HEK293 (cell line): ENCODE measurements around the gene CDCP1.
A peak's percentile ranks its signal among the peaks of the same experiment; 100 is the strongest.

Experiments
- FEZF1 ChIP-seq: fragments of 450-650 bp; formaldehyde crosslinking; IDR thresholded peaks from 2 replicates; pipeline ENCODE4 v1.5.1; 2016; ENCODE audit warnings: missing biosample characterization, missing genetic modification characterization
- GLIS1 ChIP-seq: fragments of 450-650 bp; formaldehyde crosslinking; IDR thresholded peaks from 2 replicates; pipeline ENCODE4 v1.5.1; 2016; ENCODE audit warnings: missing biosample characterization, missing genetic modification characterization
- GLIS2 ChIP-seq: fragments of 450-650 bp; formaldehyde crosslinking; IDR thresholded peaks from 2 replicates; pipeline ENCODE4 v1.5.1; 2016; ENCODE audit warnings: missing biosample characterization, missing genetic modification characterization
- KLF7 ChIP-seq: fragments of 450-650 bp; formaldehyde crosslinking; IDR thresholded peaks from 2 replicates; pipeline ENCODE4 v1.5.1; 2016; ENCODE audit warnings: missing biosample characterization, missing genetic modification characterization, borderline replicate concordance
- MYNN ChIP-seq: fragments of 450-650 bp; formaldehyde crosslinking; IDR thresholded peaks from 2 replicates; pipeline ENCODE4 v1.5.1; 2016; ENCODE audit warnings: missing biosample characterization, missing genetic modification characterization, borderline replicate concordance
- OVOL3 ChIP-seq: fragments of 450-650 bp; formaldehyde crosslinking; IDR thresholded peaks from 2 replicates; pipeline ENCODE4 v1.5.1; 2016; ENCODE audit warnings: missing biosample characterization, missing genetic modification characterization
- RBAK ChIP-seq: fragments of 450-650 bp; formaldehyde crosslinking; IDR thresholded peaks from 2 replicates; pipeline ENCODE4 v1.5.1; 2016; ENCODE audit warnings: missing biosample characterization, missing genetic modification characterization
- SALL2 ChIP-seq: fragments of 450-650 bp; formaldehyde crosslinking; IDR thresholded peaks from 2 replicates; pipeline ENCODE4 v1.5.0; 2017; ENCODE audit warnings: missing biosample characterization, mild to moderate bottlenecking, missing genetic modification characterization, borderline replicate concordance
- SETDB1 ChIP-seq: IDR thresholded peaks from one replicate; pipeline ENCODE4 v1.6.1; 2017; ENCODE audit warnings: mild to moderate bottlenecking, low read length, moderate library complexity, mixed read lengths; ENCODE audit not compliant: insufficient read length
- ZNF132 ChIP-seq: fragments of 450-650 bp; formaldehyde crosslinking; IDR thresholded peaks from 2 replicates; pipeline ENCODE4 v1.5.1; 2017; ENCODE audit warnings: missing biosample characterization, missing genetic modification characterization, borderline replicate concordance
- ZNF16 ChIP-seq: fragments of 450-650 bp; formaldehyde crosslinking; IDR thresholded peaks from 2 replicates; pipeline ENCODE4 v1.5.1; 2016; ENCODE audit warnings: low read depth, missing biosample characterization, missing genetic modification characterization
- ZNF223 ChIP-seq: fragments of 450-650 bp; formaldehyde crosslinking; IDR thresholded peaks from 2 replicates; pipeline ENCODE4 v1.5.1; 2016; ENCODE audit warnings: missing biosample characterization, missing genetic modification characterization
- ZNF248 ChIP-seq: fragments of 450-650 bp; formaldehyde crosslinking; IDR thresholded peaks from 2 replicates; pipeline ENCODE4 v1.5.1; 2017; ENCODE audit warnings: missing biosample characterization, missing genetic modification characterization
- ZNF302 ChIP-seq: fragments of 450-650 bp; formaldehyde crosslinking; IDR thresholded peaks from 2 replicates; pipeline ENCODE4 v1.5.1; 2016; ENCODE audit warnings: missing biosample characterization, missing genetic modification characterization, low read depth
- ZNF335 ChIP-seq: fragments of 450-650 bp; formaldehyde crosslinking; conservative IDR thresholded peaks from 2 replicates; pipeline ENCODE4 v1.5.1; 2016; ENCODE audit warnings: missing biosample characterization, missing genetic modification characterization
- ZNF341 ChIP-seq: fragments of 450-650 bp; formaldehyde crosslinking; IDR thresholded peaks from 2 replicates; pipeline ENCODE4; 2016; ENCODE audit warnings: low read depth, missing biosample characterization, missing genetic modification characterization
- ZNF366 ChIP-seq: fragments of 450-650 bp; formaldehyde crosslinking; conservative IDR thresholded peaks from 2 replicates; pipeline ENCODE4 v1.5.1; 2016; ENCODE audit warnings: missing biosample characterization, missing genetic modification characterization
- ZNF560 ChIP-seq: fragments of 450-650 bp; formaldehyde crosslinking; IDR thresholded peaks from 2 replicates; pipeline ENCODE4 v1.5.1; 2017; ENCODE audit warnings: missing biosample characterization, missing genetic modification characterization, borderline replicate concordance
- ZNF677 ChIP-seq: fragments of 450-650 bp; IDR thresholded peaks from 2 replicates; pipeline ENCODE4 v1.5.0; 2018; ENCODE audit warnings: missing biosample characterization, mild to moderate bottlenecking, missing genetic modification characterization, moderate library complexity
- ZNF701 ChIP-seq: fragments of 450-650 bp; formaldehyde crosslinking; IDR thresholded peaks from 2 replicates; pipeline ENCODE4 v1.5.1; 2016; ENCODE audit warnings: missing biosample characterization, missing genetic modification characterization
- ZSCAN30 ChIP-seq: fragments of 450-650 bp; IDR thresholded peaks from 2 replicates; pipeline ENCODE4 v1.5.1; 2018; ENCODE audit warnings: missing biosample characterization, mild to moderate bottlenecking, missing genetic modification characterization, moderate library complexity
- TF ChIP-seq, protein P1 (sequence below): fragments of 450-650 bp; formaldehyde crosslinking; IDR thresholded peaks from 2 replicates; pipeline ENCODE4 v1.5.1; 2016; ENCODE audit warnings: missing biosample characterization, missing genetic modification characterization
- TF ChIP-seq, protein P2 (sequence below): fragments of 450-650 bp; formaldehyde crosslinking; IDR thresholded peaks from 2 replicates; pipeline ENCODE4 v1.5.1; 2017; ENCODE audit warnings: missing biosample characterization, missing genetic modification characterization
- TF ChIP-seq, protein P3 (sequence below): fragments of 450-650 bp; formaldehyde crosslinking; IDR thresholded peaks from 2 replicates; pipeline ENCODE4; 2016; ENCODE audit warnings: missing biosample characterization, missing genetic modification characterization
- TF ChIP-seq, protein P4 (sequence below): fragments of 450-650 bp; formaldehyde crosslinking; IDR thresholded peaks from 2 replicates; pipeline ENCODE4 v1.5.1; 2016; ENCODE audit warnings: missing biosample characterization, missing genetic modification characterization
- TF ChIP-seq, protein P5 (sequence below): fragments of 450-650 bp; formaldehyde crosslinking; IDR thresholded peaks from 2 replicates; pipeline ENCODE4 v1.5.1; 2017; ENCODE audit warnings: missing biosample characterization, mild to moderate bottlenecking, missing genetic modification characterization, moderate library complexity
- TF ChIP-seq, protein P6 (sequence below): fragments of 450-650 bp; formaldehyde crosslinking; IDR thresholded peaks from 2 replicates; pipeline ENCODE4 v1.5.1; 2017; ENCODE audit warnings: missing biosample characterization, missing genetic modification characterization
- TF ChIP-seq, protein P7 (sequence below): fragments of 450-650 bp; formaldehyde crosslinking; IDR thresholded peaks from 2 replicates; pipeline ENCODE4 v1.5.1; 2016; ENCODE audit warnings: missing biosample characterization, missing genetic modification characterization, borderline replicate concordance

The CDCP1 gene

DNA sequence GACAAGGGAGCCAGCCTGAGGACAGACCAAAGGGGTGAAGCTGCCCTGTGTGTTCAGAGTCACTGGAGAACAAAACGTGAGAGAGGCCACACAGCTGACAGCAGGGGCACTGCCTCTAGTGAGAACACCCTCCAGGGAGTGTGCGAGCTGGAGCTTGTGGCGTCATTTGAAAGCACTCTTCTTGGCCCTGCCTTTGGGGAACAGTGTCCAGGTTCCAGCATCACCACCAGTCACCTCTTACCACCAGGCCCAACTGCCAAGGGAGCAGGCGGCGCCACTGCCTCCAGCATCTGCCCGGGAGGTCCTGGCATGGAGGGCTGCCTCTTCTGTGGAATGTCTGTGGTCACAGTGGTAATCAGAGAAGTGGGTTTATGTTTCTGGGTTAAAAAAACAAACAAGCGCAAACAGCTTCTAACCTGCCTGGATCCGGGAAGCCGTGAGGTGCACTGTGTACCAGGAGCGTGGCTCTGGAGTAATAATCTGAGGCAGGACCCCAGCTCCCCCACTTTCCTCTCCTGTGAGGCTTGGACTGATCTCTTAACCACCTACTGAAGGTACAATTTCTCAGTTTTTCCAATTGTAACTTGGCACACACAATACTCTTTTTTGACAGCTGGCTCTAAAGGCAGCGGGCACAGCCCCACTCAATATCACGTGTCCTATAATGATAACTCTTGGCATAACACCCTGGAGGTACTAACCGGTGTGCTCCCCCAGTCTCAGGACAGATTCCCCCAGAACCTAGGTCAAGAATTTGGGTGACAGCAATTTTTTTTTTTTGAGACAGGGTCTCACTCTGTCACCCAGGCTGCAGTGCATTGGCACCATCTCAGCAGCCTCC is 32.2 kb upstream of the CDCP1 start (continued):
- TF ChIP-seq ZNF701 (tag by site-specific recombination) (no peak), ZNF341 (tag by site-specific recombination) (peak; percentile 18; the same call in 1 of the 2 replicates), ZNF302 (no peak), ZNF223 (no peak), KLF7 (tag by site-specific recombination) (no peak), FEZF1 (tag by site-specific recombination) (peak; percentile 43; the same call in 1 of the 2 replicates), RBAK (tag by site-specific recombination) (no peak), SETDB1 (no peak), ZNF677 (tag by site-specific recombination) (no peak), GLIS1 (tag by site-specific recombination) (peak; percentile 98), ZNF560 (tag by site-specific recombination) (no peak), ZNF366 (tag by site-specific recombination) (0 out of 2 replicates have a peak, but pooled peaks have one; percentile 28), ZNF132 (no peak), MYNN (tag by site-specific recombination) (no peak), SALL2 (no peak), OVOL3 (tag by site-specific recombination) (no peak), ZNF335 (tag by site-specific recombination) (peak; percentile 65), ZSCAN30 (no peak), GLIS2 (tag by site-specific recombination) (peak; percentile 52), ZNF16 (tag by site-specific recombination) (no peak), ZNF248 (tag by site-specific recombination) (no peak)
- TF ChIP-seq, protein P1, sequence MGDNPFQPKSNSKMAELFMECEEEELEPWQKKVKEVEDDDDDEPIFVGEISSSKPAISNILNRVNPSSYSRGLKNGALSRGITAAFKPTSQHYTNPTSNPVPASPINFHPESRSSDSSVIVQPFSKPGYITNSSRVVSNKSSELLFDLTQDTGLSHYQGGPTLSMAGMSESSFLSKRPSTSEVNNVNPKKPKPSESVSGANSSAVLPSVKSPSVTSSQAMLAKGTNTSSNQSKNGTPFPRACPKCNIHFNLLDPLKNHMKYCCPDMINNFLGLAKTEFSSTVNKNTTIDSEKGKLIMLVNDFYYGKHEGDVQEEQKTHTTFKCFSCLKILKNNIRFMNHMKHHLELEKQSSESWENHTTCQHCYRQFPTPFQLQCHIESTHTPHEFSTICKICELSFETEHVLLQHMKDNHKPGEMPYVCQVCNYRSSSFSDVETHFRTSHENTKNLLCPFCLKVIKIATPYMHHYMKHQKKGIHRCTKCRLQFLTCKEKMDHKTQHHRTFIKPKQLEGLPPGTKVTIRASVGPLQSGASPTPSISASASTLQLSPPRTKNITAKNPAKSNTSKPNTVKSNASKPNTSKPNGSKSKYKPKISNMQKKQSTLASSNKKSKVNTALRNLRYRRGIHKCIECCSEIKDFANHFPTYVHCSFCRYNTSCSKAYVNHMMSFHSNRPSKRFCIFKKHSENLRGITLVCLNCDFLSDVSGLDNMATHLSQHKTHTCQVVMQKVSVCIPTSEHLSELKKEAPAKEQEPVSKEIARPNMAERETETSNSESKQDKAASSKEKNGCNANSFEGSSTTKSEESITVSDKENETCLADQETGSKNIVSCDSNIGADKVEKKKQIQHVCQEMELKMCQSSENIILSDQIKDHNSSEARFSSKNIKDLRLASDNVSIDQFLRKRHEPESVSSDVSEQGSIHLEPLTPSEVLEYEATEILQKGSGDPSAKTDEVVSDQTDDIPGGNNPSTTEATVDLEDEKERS (tag by site-specific recombination), result no peak
- TF ChIP-seq, protein P2, sequence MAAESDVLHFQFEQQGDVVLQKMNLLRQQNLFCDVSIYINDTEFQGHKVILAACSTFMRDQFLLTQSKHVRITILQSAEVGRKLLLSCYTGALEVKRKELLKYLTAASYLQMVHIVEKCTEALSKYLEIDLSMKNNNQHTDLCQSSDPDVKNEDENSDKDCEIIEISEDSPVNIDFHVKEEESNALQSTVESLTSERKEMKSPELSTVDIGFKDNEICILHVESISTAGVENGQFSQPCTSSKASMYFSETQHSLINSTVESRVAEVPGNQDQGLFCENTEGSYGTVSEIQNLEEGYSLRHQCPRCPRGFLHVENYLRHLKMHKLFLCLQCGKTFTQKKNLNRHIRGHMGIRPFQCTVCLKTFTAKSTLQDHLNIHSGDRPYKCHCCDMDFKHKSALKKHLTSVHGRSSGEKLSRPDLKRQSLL (tag by site-specific recombination), result peak; percentile 42; the same call in 1 of the 2 replicates
- TF ChIP-seq, protein P3, sequence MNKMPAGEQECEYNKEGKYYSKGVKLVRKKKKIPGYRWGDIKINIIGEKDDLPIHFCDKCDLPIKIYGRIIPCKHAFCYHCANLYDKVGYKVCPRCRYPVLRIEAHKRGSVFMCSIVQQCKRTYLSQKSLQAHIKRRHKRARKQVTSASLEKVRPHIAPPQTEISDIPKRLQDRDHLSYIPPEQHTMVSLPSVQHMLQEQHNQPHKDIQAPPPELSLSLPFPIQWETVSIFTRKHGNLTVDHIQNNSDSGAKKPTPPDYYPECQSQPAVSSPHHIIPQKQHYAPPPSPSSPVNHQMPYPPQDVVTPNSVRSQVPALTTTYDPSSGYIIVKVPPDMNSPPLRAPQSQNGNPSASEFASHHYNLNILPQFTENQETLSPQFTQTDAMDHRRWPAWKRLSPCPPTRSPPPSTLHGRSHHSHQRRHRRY, result no peak
- TF ChIP-seq, protein P4, sequence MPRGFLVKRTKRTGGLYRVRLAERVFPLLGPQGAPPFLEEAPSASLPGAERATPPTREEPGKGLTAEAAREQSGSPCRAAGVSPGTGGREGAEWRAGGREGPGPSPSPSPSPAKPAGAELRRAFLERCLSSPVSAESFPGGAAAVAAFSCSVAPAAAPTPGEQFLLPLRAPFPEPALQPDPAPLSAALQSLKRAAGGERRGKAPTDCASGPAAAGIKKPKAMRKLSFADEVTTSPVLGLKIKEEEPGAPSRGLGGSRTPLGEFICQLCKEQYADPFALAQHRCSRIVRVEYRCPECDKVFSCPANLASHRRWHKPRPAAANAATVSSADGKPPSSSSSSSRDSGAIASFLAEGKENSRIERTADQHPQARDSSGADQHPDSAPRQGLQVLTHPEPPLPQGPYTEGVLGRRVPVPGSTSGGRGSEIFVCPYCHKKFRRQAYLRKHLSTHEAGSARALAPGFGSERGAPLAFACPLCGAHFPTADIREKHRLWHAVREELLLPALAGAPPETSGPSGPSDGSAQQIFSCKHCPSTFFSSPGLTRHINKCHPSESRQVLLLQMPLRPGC (tag by site-specific recombination), result 0 out of 2 replicates have a peak, but pooled peaks have one; percentile 61
- TF ChIP-seq, protein P5, sequence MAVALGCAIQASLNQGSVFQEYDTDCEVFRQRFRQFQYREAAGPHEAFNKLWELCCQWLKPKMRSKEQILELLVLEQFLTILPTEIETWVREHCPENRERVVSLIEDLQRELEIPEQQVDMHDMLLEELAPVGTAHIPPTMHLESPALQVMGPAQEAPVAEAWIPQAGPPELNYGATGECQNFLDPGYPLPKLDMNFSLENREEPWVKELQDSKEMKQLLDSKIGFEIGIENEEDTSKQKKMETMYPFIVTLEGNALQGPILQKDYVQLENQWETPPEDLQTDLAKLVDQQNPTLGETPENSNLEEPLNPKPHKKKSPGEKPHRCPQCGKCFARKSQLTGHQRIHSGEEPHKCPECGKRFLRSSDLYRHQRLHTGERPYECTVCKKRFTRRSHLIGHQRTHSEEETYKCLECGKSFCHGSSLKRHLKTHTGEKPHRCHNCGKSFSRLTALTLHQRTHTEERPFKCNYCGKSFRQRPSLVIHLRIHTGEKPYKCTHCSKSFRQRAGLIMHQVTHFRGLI (tag by site-specific recombination), result no peak
- TF ChIP-seq, protein P6, sequence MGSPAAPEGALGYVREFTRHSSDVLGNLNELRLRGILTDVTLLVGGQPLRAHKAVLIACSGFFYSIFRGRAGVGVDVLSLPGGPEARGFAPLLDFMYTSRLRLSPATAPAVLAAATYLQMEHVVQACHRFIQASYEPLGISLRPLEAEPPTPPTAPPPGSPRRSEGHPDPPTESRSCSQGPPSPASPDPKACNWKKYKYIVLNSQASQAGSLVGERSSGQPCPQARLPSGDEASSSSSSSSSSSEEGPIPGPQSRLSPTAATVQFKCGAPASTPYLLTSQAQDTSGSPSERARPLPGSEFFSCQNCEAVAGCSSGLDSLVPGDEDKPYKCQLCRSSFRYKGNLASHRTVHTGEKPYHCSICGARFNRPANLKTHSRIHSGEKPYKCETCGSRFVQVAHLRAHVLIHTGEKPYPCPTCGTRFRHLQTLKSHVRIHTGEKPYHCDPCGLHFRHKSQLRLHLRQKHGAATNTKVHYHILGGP (tag by site-specific recombination), result no peak
- TF ChIP-seq, protein P7, sequence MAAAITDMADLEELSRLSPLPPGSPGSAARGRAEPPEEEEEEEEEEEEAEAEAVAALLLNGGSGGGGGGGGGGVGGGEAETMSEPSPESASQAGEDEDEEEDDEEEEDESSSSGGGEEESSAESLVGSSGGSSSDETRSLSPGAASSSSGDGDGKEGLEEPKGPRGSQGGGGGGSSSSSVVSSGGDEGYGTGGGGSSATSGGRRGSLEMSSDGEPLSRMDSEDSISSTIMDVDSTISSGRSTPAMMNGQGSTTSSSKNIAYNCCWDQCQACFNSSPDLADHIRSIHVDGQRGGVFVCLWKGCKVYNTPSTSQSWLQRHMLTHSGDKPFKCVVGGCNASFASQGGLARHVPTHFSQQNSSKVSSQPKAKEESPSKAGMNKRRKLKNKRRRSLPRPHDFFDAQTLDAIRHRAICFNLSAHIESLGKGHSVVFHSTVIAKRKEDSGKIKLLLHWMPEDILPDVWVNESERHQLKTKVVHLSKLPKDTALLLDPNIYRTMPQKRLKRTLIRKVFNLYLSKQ (tag by site-specific recombination), result no peak
